SK-N-SH (cell line): Measurements from ENCODE around the gene LCA5. TPM values are rescaled to one million over a fixed set of nuclear protein-coding genes. Genes with fewer than 3 reads are reported as not detected.

ENCODE experiments used
- CTCF ChIA-PET: fragments of 300-600, 350-600 bp; formaldehyde crosslinking; extraction: SDS; loops from one replicate; lab custom pipeline; 2021; lab: Yijun Ruan, JAX
- POLR2A ChIA-PET: fragments of 350-600 bp; sonication (Branson Sonifier 250); formaldehyde crosslinking; extraction: SDS; loops from one replicate; lab custom pipeline; 2020; ENCODE audit warnings: antibody characterized with exemption, inconsistent platforms; lab: Yijun Ruan, JAX
- DNase-seq: peaks from one replicate; pipeline ENCODE4 v3.0.0; 2012
- H2AFZ ChIP-seq: fragments of 200-600 bp; sonication (generic); 2 replicates; pipeline ENCODE4 v1.8.1; 2016; ENCODE audit warnings: antibody characterized with exemption, mild to moderate bottlenecking, low read depth
- H3F3A ChIP-seq: fragments of 200-600 bp; sonication (generic); replicated peaks from 2 replicates; pipeline ENCODE3; 2016; ENCODE audit warnings: antibody characterized with exemption, mild to moderate bottlenecking; ENCODE audit not compliant: insufficient read depth
- H3K27ac ChIP-seq, 2 experiments: fragments of 200-500 bp in 1 of 2; fragments of 200-600 bp in 1 of 2; sonication (Bioruptor generic) in 1 of 2; sonication (generic), shearing (Covaris generic) in 1 of 2; 2 replicates each; pipeline versions ENCODE4 v1.5.1 to v1.6.1; 2014 to 2016; ENCODE audit warnings: low read depth in 2 of 2, inconsistent platforms in 1 of 2, low read length in 1 of 2, mild to moderate bottlenecking in 1 of 2, mixed read lengths in 1 of 2
- H3K27me3 ChIP-seq: fragments of 200-600 bp; sonication (generic), shearing (Covaris generic); 2 replicates; pipeline ENCODE4 v1.6.1; 2016; ENCODE audit warnings: mixed run types; ENCODE audit not compliant: insufficient read depth
- H3K36me3 ChIP-seq, 2 experiments: fragments of 200-500 bp in 1 of 2; fragments of 200-600 bp in 1 of 2; sonication (Bioruptor generic) in 1 of 2; sonication (generic) in 1 of 2; replicated peaks in 1 of 2; 2 replicates each; pipeline versions ENCODE3 to v1.5.1; 2014 to 2016; ENCODE audit warnings: low read length in 1 of 2, mild to moderate bottlenecking in 1 of 2; ENCODE audit not compliant: insufficient read depth in 2 of 2, control insufficient read depth in 1 of 2
- H3K4me1 ChIP-seq, 2 experiments: fragments of 200-500 bp in 1 of 2; fragments of 200-600 bp in 1 of 2; sonication (Bioruptor generic) in 1 of 2; sonication (generic), shearing (Covaris generic) in 1 of 2; 2 replicates each; pipeline versions ENCODE4 v1.5.1 to v1.6.1; 2014 to 2016; ENCODE audit warnings: low read depth in 1 of 2, low read length in 1 of 2, mixed run types in 1 of 2; ENCODE audit not compliant: insufficient read depth in 2 of 2, control insufficient read depth in 1 of 2
- H3K4me2 ChIP-seq: fragments of 200-600 bp; sonication (generic), shearing (Covaris generic); 2 replicates; pipeline ENCODE4 v1.6.1; 2017; ENCODE audit warnings: mixed run types
- H3K4me3 ChIP-seq, 2 experiments: fragments of 200-500 bp in 1 of 2; fragments of 200-600 bp in 1 of 2; sonication (Bioruptor generic) in 1 of 2; sonication (generic), shearing (Covaris generic) in 1 of 2; 2 replicates each; pipeline versions ENCODE4 v1.5.1 to v1.8.1; 2014 to 2016; ENCODE audit warnings: low read depth in 2 of 2, inconsistent platforms in 1 of 2, low read length in 1 of 2, mild to moderate bottlenecking in 1 of 2, mixed read lengths in 1 of 2, moderate library complexity in 1 of 2
- H3K79me2 ChIP-seq: fragments of 200-600 bp; sonication (generic); 2 replicates; pipeline ENCODE4 v1.8.1; 2017; ENCODE audit warnings: mild to moderate bottlenecking; ENCODE audit not compliant: insufficient read depth
- H3K9ac ChIP-seq: fragments of 200-600 bp; sonication (generic); 2 replicates; pipeline ENCODE4 v1.6.1; 2017; ENCODE audit warnings: mixed run types
- H3K9me2 ChIP-seq: fragments of 200-600 bp; sonication (generic); 2 replicates; pipeline ENCODE4 v1.6.1; 2017; ENCODE audit warnings: mixed run types
- H3K9me3 ChIP-seq: fragments of 200-600 bp; sonication (generic); 2 replicates; pipeline ENCODE4 v1.6.1; 2017; ENCODE audit warnings: mixed run types, mild to moderate bottlenecking, moderate library complexity
- H4K20me1 ChIP-seq: fragments of 200-600 bp; sonication (generic); 2 replicates; pipeline ENCODE4 v1.6.1; 2017; ENCODE audit warnings: mild to moderate bottlenecking, mixed run types; ENCODE audit not compliant: insufficient read depth
- ELF1 ChIP-seq: IDR thresholded peaks from 2 replicates; pipeline ENCODE4 v1.4.0; 2012
- FOXJ3 ChIP-seq: sonication (generic); formaldehyde crosslinking; IDR thresholded peaks from 2 replicates; pipeline ENCODE4 v1.5.1; 2020; ENCODE audit warnings: mild to moderate bottlenecking, missing genetic modification reagents
- FOXM1 ChIP-seq: IDR thresholded peaks from 2 replicates; pipeline ENCODE4 v1.4.0; 2012; ENCODE audit warnings: low read depth, mild to moderate bottlenecking
- GABPA ChIP-seq: IDR thresholded peaks from 2 replicates; pipeline ENCODE4 v1.4.0; 2012; ENCODE audit warnings: low read depth, mild to moderate bottlenecking
- IRF3 ChIP-seq: fragments of 150-350 bp; IDR thresholded peaks from 2 replicates; pipeline ENCODE4 v1.6.1; 2016; ENCODE audit warnings: mild to moderate bottlenecking, low read depth, low read length
- MAX ChIP-seq: IDR thresholded peaks from 2 replicates; pipeline ENCODE4 v1.4.0; 2012; ENCODE audit warnings: low read depth
- MEF2A ChIP-seq: IDR thresholded peaks from 2 replicates; pipeline ENCODE4 v1.4.0; 2012; ENCODE audit warnings: low read depth, borderline replicate concordance
- MXI1 ChIP-seq: IDR thresholded peaks from 2 replicates; pipeline ENCODE4 v1.6.1; 2012; ENCODE audit warnings: mild to moderate bottlenecking, low read depth, low read length, improper control_type of control experiment
- NFIC ChIP-seq: IDR thresholded peaks from 2 replicates; pipeline ENCODE4 v1.4.0; 2012; ENCODE audit warnings: borderline replicate concordance
- PBX3 ChIP-seq: IDR thresholded peaks from 2 replicates; pipeline ENCODE4; 2012
- POLR2AphosphoS5 ChIP-seq: IDR thresholded peaks from 2 replicates; pipeline ENCODE4 v1.6.1; 2012; ENCODE audit warnings: low read depth, low read length
- RAD21 ChIP-seq: IDR thresholded peaks from 2 replicates; pipeline ENCODE4 v1.6.1; 2012; ENCODE audit warnings: mild to moderate bottlenecking, low read length
- REST ChIP-seq: IDR thresholded peaks from 2 replicates; pipeline ENCODE4 v1.6.1; 2012; ENCODE audit warnings: mild to moderate bottlenecking, low read depth, low read length, moderate library complexity
- RXRA ChIP-seq: IDR thresholded peaks from 2 replicates; pipeline ENCODE4 v1.4.0; 2012; ENCODE audit warnings: low read depth, mild to moderate bottlenecking, borderline replicate concordance
- TAF1 ChIP-seq: IDR thresholded peaks from 2 replicates; pipeline ENCODE4 v1.6.1; 2012; ENCODE audit warnings: low read depth, mild to moderate bottlenecking, low read length, moderate library complexity, borderline replicate concordance
- TEAD4 ChIP-seq: IDR thresholded peaks from 2 replicates; pipeline ENCODE4 v1.4.0; 2012; ENCODE audit warnings: mild to moderate bottlenecking, borderline replicate concordance; ENCODE audit not compliant: insufficient read depth
- USF2 ChIP-seq: fragments of 150-350 bp; IDR thresholded peaks from 2 replicates; pipeline ENCODE4 v1.6.1; 2017; ENCODE audit warnings: antibody characterized with exemption, low read length, low read depth, borderline replicate concordance
- YY1 ChIP-seq: IDR thresholded peaks from 2 replicates; pipeline ENCODE4 v1.4.0; 2012; ENCODE audit warnings: low read depth, mild to moderate bottlenecking
- WGBS: methylation state at CpG from one replicate; pipeline ENCODE4 v1.1.6; 2017; ENCODE audit warnings: low lambda C conversion rate; 5-methylcytosine and 5-hydroxymethylcytosine counted together
- polyA plus RNA-seq, 3 experiments: library from polyadenylated mRNA; depleted of rRNA; stranded (reverse); fragments of >200 nt; gene quantifications; 2 replicates each; pipeline ENCODE4 v1.2.3, GENCODE V29; 2012
- TF ChIP-seq, protein P1 (sequence below): fragments of 200-600 bp; sonication (generic); IDR thresholded peaks from 2 replicates; pipeline ENCODE4 v1.6.1; 2017; ENCODE audit warnings: antibody characterized with exemption, mild to moderate bottlenecking, moderate library complexity

Gene LCA5
- polyA plus RNA-seq, 1 of the 3 experiments (the other 2 are of a cell fraction) = 0.61 TPM

GRCh38 chr6:79554305-79554704 is 17.1 kb upstream of the LCA5 start (continued):
- TF ChIP-seq REST (no peak), TAF1 (no peak)

DNA sequence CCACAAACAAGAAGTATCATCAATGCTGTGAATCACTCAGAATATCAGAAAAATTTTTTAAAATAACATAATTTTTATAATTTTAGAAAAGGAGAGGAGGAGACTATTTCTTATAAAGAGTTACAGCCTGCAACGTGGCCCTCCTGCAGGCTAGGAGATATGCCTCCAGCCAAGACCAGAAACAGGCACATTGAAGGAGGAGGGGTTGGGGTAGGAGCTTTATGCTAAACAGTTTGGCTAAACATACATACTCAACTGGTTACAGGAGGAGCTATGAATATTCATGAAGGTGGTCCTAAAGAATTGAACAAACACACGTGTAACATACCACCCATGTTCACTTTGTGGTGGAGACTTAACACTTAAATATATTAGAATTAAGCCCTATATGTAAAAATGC is 14.2 kb upstream of the LCA5 start:
- H4K20me1 ChIP-seq = no peaks in the 10 kb centered on the region
- no peak overlapping the region for H3K27ac ChIP-seq
- no peak overlapping the region for H3K9ac ChIP-seq
- no peak overlapping the region for H3K4me2 ChIP-seq
- H3K36me3 ChIP-seq = peaks cover 9 to 12% of the 10 kb centered on the region in 2 experiments
- WGBS = 77% methylated on average over 2 of the region's 2 CpGs
- H3K27me3 ChIP-seq = no peaks in the 10 kb centered on the region
- POLR2A ChIA-PET = no interaction called here
- DNase-seq = no peak
- no peaks in the 10 kb centered on the region for H3K9me3 ChIP-seq
- no peaks in the 10 kb centered on the region for H3K9me2 ChIP-seq
- no peak overlapping the region for H2AFZ ChIP-seq
- no peak overlapping the region for H3K4me3 ChIP-seq
- H3F3A ChIP-seq = no peaks in the 10 kb centered on the region
- no peaks in the 10 kb centered on the region for H3K4me1 ChIP-seq
- no peaks in the 10 kb centered on the region for H3K79me2 ChIP-seq
- CTCF ChIA-PET = interaction anchor here (0.9 to 1.5 kb wide), 3 partner anchors 12 to 227 kb away, joined by 3 to 5 read pairs (median 3); no protein-coding TSS in a partner anchor
- no peak for TF ChIP-seq REST
- TF ChIP-seq YY1 = no peak
- TF ChIP-seq IRF3 = no peak
- no peak for TF ChIP-seq TEAD4
- TF ChIP-seq, protein P1, sequence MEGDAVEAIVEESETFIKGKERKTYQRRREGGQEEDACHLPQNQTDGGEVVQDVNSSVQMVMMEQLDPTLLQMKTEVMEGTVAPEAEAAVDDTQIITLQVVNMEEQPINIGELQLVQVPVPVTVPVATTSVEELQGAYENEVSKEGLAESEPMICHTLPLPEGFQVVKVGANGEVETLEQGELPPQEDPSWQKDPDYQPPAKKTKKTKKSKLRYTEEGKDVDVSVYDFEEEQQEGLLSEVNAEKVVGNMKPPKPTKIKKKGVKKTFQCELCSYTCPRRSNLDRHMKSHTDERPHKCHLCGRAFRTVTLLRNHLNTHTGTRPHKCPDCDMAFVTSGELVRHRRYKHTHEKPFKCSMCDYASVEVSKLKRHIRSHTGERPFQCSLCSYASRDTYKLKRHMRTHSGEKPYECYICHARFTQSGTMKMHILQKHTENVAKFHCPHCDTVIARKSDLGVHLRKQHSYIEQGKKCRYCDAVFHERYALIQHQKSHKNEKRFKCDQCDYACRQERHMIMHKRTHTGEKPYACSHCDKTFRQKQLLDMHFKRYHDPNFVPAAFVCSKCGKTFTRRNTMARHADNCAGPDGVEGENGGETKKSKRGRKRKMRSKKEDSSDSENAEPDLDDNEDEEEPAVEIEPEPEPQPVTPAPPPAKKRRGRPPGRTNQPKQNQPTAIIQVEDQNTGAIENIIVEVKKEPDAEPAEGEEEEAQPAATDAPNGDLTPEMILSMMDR = no peak
- TF ChIP-seq RAD21 = no peak
- no peak for TF ChIP-seq FOXJ3
- no peak for TF ChIP-seq PBX3
- no peak for TF ChIP-seq ELF1
- TF ChIP-seq USF2 = no peak
- TF ChIP-seq RXRA = no peak
- TF ChIP-seq FOXM1 = no peak
- no peak for TF ChIP-seq GABPA
- no peak for TF ChIP-seq MEF2A
- no peak for TF ChIP-seq NFIC
- no peak for TF ChIP-seq TAF1
- no peak for TF ChIP-seq MXI1
- no peak for TF ChIP-seq POLR2AphosphoS5
- TF ChIP-seq MAX = no peak
